NCI-H2227 (cell line): ENCODE data around the gene ATP10A.

Source experiments
- DNase-seq: peaks from one replicate; lab custom pipeline; 2025; ENCODE audit not compliant: unreplicated experiment; lab: John Stamatoyannopoulos, UW

Gene ATP10A

GRCh38 chr15:25687276-25687675 lies 175.9 kb downstream of the ATP10A start:
- no peak for DNase-seq

DNA sequence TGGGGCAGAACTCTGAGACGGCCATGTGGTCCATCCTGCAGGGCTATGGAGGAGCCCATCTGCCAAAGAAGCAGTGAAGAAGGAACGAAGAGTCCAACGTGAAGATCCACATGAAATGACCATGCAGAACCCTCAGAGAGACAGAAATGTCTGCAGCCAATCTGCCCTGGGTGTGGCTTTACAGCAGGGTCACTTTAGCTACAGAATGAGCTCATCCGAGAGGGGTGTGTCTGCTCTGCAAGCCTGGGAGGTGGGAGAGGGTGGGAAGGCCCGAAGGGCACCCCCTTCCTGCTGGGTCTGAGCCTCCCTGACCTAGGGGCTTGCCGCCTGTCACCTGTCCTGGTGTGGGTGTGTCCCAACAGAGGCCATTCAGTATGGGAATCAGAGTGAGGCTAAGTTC lies 176.3 kb downstream of the ATP10A start:
- no peak for DNase-seq

- no peak for DNase-seq
Observed at GRCh38 chr15:25684521-25685431, 178.4 kb downstream of the ATP10A start.

GRCh38 chr15:25683911-25684310 lies 179.2 kb downstream of the ATP10A start:
- DNase-seq: no peak

DNA sequence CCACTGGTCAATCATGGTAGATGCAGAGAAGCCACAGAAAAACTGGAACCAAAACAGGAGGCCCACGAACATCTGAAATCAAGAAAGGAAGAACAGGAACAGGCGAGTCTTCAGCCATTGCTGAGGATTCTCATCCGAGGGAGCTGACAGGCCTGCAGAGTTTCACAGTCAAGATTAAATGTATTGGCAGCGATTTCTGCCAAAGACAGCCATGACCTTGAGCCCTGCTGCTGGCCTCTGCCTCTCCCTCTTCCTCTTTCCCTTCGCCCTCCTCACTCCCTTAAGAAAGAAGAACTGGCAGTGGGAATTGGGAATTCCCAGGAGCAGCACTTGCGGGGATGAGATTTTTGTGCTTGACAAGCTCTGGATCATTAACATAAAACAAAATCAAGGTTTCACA lies 179.7 kb downstream of the ATP10A start:
- no peak for DNase-seq

GRCh38 chr15:25682340-25682739 lies 180.8 kb downstream of the ATP10A start:
- DNase-seq: no peak

DNA sequence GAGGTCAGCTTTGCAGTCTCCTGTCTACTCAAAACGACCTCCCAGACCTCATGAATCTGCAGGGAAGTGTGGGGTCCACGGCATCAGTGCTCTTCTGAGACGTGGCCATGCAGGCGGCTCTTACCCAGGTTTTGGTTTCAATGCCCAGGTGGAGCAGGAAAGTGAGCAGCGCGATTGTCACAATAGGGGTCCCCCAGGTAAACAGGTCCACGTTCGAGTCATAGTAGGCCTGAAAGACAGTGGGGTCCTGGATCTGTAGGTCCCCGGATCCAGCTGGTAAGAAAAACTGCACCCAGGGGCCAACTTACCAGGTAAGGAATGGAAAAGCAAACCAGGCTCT lies 182.5 kb downstream of the ATP10A start:
- no peak for DNase-seq

DNA sequence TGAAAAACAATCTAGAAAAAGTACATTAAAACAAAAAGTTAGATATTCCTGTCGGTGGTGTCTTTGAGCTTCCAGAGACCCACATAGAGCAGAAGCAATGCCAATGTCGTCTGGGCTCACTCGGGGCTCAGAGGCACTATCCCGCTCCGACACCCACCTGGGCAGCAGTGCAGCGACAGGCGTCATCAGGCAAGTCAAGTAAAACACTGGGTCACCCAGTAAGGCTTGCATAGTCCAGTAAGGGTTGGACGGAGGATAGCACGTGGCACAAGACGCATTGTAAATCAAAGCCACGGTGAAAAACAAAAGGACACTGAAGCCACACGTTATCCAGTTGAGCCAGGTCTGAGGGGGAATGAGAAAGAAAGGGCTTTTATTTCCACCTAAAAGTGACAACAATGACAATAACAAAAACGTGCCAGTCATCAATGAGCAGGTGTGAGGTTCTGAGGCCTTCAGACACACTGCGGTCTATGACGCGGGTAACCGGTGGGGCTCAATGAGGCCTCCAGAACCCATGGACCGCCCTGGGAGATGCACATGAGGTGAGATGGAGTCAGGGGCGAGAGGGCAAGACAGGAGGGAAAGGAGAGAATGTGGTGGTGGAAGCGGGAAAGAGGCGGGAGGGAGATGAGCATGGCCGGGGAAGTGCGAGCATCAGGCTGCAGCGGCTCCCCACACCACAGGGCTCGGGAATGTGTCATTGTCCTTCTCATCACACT lies 183.0 kb downstream of the ATP10A start:
- DNase-seq: no peak

DNA sequence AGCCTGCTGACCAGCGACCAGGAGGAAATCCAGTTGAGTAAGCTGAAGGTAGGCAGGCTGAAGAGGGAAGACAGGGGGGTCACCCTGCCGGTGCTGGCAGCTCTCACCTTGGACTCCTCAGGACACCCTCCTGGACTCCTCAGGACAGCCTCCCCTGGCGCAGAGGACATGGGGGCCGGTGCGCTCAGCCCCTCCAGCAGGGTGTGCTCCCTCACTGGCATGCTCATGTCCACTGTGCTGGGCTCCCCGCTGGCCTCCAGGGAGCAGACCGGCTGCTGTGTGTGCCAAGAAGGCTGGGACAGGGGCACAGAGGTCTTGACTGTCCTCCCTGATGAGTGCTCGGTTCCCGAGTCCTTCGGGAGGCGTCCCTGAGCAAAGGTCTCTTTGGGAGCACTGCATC lies 183.6 kb downstream of the ATP10A start:
- DNase-seq: no peak

DNA sequence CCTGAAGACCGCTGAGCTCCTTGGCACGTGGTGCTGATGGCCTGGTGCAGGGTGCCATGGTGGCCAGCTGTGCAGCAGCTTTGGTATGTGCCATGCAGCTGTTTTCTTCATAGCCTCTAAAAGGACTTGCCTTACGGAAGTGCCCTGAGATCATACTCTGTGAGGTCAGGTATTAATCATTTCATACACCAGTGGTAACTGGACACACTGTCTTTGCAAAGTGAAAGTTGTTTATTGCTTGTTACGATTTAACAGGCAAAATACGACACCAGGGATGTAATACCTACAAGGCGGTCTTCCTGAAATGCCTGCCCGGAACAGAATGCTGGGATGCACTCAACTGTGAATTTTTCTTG lies 184.6 kb downstream of the ATP10A start:
- no peak for DNase-seq

DNA sequence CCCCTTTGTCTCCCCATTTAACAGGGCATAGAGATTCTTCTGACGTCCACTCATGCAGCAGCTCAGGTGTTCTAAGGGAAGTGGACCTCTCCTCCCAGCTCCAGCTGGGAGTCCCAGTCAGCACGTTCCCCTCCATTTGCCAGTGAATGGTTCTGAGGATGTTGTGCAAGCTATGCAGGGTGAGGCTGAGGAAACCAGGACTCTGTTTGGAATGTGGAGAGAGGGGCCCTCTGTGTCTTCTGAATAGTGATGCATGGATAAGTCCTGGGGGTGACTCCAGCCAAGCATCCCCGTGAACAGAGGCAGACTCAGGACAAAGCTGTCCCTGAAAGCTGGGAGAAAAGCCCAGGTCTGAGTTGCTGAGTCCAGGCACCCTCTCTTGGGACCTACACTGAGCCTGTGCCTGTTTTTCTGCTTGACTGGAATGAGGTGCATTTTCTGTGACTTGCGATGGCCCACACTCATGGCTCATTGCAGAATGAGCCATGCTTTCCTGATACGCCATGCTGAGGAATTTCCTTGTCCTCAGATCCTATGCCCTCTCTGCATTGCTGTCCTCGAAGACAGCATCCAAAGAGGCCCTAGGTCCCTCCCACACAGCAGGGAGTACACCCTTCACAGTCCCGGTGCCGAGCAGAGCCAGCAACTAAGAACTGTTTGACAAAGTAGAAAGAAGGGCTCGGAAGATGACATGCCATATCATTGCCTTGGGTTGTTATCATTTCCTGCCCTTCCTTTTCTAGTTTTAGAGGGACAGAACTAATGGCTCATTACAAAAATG lies 185.2 kb downstream of the ATP10A start:
- no peak for DNase-seq

- no peak for DNase-seq
Observed at GRCh38 chr15:25676070-25676469, 187.1 kb downstream of the ATP10A start.

- no peak for DNase-seq
Observed at GRCh38 chr15:25675396-25675795, 187.7 kb downstream of the ATP10A start.

DNA sequence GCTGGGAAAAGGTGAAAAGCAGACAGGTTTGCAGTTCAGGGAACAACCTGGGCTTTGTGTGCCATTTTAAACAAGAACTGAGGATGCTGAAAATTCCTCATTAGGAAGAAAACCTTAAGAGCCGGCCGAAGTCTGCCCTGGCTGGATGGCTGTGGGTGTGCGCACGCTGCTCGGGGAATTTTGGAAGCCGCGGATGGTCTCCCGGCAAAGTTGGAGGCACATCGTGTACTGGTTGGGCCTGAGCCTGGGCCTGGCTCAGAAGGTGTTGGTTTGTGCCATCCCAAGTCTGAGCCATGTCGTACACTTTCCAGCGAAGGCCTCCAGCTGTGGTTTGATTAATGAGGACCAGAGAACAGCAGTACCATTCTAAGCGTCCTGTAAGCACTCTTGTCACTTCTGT lies 188.2 kb downstream of the ATP10A start:
- DNase-seq: no peak

GRCh38 chr15:25673972-25674371 lies 189.2 kb downstream of the ATP10A start:
- no peak for DNase-seq

GRCh38 chr15:25673351-25673750 lies 189.8 kb downstream of the ATP10A start:
- no peak for DNase-seq

- DNase-seq: no peak
Observed at GRCh38 chr15:25671132-25671531, 192.0 kb downstream of the ATP10A start.

- DNase-seq: no peak
Observed at GRCh38 chr15:25670621-25671020, 192.5 kb downstream of the ATP10A start.

DNA sequence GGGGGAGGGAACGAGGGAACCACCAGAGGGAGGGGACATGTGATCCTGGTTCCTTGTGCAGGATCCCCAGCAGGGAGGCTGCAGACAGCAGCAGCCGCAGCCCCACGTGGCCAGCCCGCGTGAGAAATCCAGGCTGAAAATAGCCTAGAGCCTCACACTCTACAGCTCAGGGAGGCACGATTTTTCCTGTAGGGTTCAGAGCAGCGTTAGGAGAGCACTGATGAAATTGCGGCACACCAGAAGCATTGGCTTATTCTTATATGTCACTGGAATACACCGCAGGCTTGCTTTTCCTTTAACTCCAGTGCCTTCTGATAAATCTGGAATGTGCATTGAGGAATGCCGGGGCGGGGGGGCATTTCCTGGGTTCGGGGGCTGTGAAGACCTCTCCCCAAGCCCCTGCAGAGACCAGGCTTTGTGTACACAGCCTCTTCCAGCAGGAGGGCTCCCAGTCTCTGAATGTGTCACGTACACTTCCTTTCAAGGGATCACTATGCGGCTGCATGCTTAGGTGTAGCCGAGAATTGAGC lies 193.0 kb downstream of the ATP10A start:
- no peak for DNase-seq

DNA sequence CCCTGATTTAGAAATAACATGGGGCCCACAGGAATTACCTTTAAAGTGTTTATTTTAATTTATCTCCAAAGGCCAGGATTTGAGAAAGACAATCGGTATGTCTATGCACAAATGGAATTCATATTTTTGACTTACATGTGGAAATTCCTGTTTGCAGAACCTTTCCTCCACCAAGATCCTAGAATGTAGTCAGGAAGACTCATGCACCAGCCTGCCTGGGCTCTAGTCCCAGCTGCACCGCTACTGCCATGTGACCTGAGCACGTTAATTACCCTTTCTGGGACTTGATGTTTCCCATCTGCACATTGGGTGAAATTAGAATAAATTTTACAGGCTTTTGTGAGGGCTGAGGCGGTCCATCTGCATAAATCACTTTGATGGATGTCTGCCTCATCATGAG lies 194.2 kb downstream of the ATP10A start:
- no peak for DNase-seq

DNA sequence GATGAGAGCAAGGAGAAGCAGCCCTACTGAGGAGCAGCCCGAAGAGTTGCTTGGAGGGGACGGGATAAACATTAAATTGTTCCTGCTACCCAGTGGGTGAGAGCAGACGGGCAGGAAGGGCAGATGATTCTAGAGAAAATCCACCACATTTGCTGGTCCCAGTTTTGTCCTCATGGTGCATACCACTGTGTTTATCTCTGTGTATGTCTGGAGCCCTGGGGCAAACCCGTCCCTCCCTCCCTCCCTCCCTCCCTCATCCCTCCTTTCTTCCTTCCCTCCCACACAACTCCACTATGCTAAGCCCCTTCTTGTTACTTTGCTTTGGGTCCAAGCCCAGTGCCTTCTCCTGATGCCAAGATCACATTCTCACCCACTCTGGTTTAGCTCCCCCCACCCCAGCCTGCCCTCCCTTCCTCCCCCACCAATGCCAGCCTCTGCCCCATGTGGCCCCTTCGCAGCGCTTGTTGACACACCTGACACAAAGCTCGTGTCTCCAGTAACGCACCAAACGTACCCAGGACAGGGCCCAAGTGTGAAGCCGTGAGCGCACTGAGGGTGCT lies 194.8 kb downstream of the ATP10A start:
- DNase-seq: no peak
